GM12865 (cell line): ENCODE measurements around the gene GRM2.

Experiments used
- DNase-seq: peaks from one replicate; pipeline ENCODE4 v3.0.0; 2010; ENCODE audit warnings: low read depth
- H3K4me3 ChIP-seq: 2 replicates; pipeline ENCODE4 v1.5.1; 2011; ENCODE audit warnings: mild to moderate bottlenecking, low read depth, low read length, control low read depth
- TF ChIP-seq, protein P1 (sequence below): IDR thresholded peaks from 2 replicates; pipeline ENCODE4 v1.5.1; 2011; ENCODE audit warnings: low read length, control low read depth, low read depth, inconsistent platforms; ENCODE audit not compliant: insufficient read depth; ENCODE audit errors: missing control alignments

The GRM2 gene

DNA sequence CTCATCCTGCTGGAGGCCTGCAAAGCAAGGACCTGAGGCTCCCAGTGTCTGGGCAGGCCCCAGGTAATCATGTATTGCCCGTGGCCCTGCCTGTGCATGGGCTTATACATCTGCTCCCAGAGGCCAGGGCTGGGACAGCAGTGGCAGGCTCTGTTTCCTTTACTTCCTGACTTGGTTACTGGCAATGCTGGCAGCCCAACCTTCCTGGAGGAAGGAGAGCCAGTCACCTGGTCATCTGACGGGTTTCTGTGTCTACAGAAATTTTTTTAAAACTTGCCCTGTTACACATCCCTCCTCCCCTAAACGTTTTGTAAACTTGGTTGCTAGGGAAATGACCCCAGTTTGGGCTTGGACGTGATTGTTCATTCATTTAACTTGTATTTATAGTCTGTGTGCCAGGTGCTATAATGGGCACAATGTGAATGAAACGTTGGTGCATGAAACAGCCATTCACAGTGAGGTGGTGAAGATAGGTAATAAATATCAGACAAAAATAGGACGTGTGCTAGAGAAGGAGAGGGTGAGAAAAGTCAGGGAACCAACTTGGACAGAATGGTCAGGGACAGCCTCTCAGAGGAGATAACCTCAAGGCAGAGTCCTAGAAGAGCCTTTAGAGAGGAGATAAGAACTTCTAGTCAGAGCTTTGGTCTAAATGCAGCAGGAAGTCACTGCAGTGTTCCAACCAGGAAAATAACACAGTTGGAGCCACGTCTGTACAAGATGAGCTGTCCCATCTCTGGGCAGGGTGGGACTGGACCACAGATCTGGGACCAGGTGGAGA is 21.7 kb upstream of the GRM2 start:
- no peak overlapping the region for H3K4me3 ChIP-seq
- no peak for DNase-seq
- TF ChIP-seq, protein P1, sequence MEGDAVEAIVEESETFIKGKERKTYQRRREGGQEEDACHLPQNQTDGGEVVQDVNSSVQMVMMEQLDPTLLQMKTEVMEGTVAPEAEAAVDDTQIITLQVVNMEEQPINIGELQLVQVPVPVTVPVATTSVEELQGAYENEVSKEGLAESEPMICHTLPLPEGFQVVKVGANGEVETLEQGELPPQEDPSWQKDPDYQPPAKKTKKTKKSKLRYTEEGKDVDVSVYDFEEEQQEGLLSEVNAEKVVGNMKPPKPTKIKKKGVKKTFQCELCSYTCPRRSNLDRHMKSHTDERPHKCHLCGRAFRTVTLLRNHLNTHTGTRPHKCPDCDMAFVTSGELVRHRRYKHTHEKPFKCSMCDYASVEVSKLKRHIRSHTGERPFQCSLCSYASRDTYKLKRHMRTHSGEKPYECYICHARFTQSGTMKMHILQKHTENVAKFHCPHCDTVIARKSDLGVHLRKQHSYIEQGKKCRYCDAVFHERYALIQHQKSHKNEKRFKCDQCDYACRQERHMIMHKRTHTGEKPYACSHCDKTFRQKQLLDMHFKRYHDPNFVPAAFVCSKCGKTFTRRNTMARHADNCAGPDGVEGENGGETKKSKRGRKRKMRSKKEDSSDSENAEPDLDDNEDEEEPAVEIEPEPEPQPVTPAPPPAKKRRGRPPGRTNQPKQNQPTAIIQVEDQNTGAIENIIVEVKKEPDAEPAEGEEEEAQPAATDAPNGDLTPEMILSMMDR: no peak

DNA sequence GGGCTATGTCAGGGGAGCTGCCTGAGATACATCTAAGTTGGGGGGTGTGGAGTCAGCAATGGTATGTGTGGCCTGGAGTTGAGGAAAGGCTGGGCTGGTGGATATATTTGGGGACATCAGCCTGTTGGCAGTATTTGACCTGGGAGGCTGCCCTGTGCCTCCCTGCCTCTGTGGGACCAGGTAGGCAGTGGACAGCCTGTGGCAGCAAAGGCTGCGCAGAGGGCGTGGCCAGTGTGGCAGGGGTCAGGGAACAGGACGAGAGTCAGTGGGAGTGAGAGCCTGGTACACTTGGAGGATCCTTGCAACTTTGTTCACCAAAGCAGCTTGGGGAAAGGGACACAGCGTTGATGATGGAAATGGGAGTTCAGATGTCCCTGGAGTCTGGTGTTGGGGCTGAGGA is 20.8 kb upstream of the GRM2 start:
- DNase-seq: no peak
- H3K4me3 ChIP-seq: no peak overlapping the region
- TF ChIP-seq, protein P1: no peak

DNA sequence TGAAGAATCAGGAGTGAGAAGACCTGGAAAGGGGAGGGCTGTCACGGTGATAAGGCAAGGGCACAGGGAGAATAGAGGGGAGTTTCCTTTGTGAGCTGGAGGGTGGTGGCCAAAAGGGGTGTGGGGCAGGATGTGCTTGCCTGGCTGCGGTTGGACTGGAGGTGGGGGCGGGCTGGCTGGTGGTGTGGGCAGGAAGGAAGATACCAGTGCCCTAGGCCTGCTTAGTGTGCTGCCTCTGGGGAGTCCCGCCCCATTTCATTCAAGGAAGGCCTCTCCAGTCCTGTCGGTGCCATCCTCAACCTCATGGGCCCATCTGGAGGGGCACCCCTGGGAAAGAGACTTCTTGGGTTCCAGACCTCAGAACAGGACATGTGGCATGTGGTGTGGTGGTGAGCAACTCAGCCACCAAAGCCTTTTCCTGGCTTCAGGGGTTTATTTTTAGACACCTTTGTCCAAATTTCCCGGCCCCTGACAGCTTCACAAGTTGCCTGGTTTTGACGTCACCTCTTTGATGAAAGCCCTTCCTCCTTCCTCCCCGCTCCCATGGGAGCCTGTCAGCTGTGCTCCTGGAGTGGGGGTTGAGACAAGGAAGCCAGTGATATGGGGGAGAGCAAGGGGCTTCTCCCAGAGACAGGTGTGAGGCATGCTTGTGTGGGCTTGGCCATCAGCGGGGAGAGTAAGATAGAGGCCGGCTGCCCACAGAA is 20.2 kb upstream of the GRM2 start:
- H3K4me3 ChIP-seq: no peak overlapping the region
- TF ChIP-seq, protein P1: no peak
- DNase-seq: peak; percentile 91

DNA sequence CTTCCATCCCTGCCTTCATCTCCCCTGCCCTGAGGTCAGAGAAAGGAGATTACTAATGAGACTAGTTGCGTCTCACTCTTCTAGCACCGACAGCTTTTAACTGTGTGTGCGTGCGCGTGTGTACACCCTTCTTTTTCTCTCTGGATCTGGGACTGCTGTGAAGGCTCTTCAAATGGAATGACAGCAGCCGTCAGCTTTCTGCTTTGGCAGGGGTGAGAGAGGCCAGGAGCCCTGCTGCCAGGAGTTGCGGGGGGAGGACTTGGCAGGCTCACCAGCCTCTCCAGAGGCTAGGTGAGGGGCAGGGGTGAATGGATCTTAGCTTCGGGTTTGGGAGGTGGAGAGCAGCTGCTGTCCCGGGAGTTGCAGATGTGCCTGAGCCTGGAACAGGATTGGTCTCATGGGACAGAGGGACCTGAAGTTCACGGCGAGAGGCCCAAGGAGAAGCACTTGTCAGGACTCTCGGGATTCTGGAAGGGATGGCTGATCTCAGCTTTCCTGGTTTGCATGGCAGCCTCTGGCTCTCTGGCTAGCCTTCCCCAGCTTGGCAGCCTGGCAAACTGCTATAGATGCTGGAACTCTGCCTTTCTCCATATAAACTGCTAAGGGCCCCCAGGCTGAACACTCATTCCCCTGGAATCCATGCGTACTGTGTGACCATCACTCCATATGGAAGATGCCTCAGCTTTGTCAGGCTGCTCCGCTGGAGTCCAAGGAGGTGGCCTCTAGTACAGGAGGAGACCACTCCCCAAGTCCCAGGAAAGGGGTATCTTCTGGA is 19.2 kb upstream of the GRM2 start:
- no peak overlapping the region for H3K4me3 ChIP-seq
- DNase-seq: no peak
- TF ChIP-seq, protein P1: no peak

DNA sequence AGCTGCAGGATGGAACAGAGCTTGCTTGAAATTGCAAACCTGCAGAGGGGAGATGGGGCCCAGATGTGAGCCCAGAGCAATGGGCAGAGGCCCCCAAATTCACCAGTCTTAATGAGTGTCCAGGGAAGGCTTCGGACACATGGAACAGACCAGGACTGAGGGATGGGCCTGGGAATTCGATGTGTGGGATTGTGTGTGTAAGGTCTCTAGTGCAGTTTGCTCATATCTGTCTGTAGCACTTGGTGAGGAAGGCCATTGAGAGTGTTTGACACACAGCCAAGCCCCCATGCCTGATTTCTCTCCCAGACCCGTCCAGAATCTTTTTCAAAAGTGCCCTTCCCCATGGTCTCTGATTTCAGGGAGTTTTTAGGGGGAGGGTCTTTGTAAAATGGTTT is 18.7 kb upstream of the GRM2 start:
- DNase-seq: no peak
- TF ChIP-seq, protein P1: no peak

DNA sequence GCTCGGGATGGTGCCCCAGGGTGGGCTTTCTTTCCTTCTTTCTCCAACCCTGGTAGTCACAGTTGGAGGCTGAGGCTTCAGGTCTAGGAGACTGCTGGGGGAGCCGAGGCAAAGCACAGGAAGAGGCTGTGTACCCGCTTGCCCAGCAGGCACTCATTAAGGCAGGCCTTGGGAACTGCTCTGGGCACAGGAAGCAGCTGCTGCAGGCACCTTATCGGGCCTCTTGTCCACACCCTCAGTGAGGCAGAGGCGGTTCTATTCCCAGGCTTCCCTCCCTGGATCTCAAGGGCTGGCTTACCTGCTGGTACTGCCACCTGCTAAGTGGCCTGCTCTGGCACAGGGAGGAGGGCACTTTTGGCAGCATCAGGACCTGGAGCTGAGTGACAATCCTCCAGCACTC is 15.8 kb upstream of the GRM2 start:
- TF ChIP-seq, protein P1: no peak
- no peak for DNase-seq
- H3K4me3 ChIP-seq: no peak overlapping the region

More for the DNA sequence above, 18.7 kb upstream of the GRM2 start:
- no peak overlapping the region for H3K4me3 ChIP-seq
